Esophagus squamous epithelium (tissue), 4 donors: Measurements from ENCODE around the gene TRIM63.

Experiments used
- POLR2A ChIP-seq, 4 donors: fragments of 450-650 bp; IDR thresholded peaks; one replicate each; pipeline ENCODE4 v1.6.1; 2017; ENCODE audit warnings: antibody characterized with exemption in 4 of 4, mild to moderate bottlenecking in 4 of 4, moderate library complexity in 3 of 4
- TF ChIP-seq, protein P1 (sequence below), 6 experiments: fragments of 450-650 bp in 4 of 6; fragments of 200-600 bp in 2 of 6; sonication (generic) in 2 of 6; IDR thresholded peaks; one replicate each; pipeline ENCODE4 v1.5.1; 2016 to 2019; ENCODE audit warnings: antibody characterized with exemption in 6 of 6, mild to moderate bottlenecking in 4 of 6, moderate library complexity in 4 of 6

DNA sequence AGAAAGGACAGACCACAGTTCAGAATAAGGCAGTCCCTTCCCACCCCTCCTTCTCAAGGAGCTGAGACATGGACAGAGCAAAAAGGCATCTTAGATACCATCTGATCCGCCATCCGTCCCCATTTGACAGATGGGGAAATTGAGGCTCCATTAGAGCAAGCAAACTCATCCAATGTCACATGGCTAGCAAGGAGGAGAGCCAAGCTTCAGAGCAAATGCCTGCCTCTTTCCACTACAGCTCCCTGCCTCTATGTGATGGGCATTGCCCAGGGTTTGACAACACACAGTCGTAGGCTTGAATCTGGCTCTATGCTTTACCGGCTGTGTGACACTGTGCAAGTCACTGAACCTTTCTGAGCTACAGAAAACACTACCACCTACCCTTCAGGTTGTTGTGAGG, 25.5 kb downstream of the TRIM63 start:
- TF ChIP-seq, protein P1, sequence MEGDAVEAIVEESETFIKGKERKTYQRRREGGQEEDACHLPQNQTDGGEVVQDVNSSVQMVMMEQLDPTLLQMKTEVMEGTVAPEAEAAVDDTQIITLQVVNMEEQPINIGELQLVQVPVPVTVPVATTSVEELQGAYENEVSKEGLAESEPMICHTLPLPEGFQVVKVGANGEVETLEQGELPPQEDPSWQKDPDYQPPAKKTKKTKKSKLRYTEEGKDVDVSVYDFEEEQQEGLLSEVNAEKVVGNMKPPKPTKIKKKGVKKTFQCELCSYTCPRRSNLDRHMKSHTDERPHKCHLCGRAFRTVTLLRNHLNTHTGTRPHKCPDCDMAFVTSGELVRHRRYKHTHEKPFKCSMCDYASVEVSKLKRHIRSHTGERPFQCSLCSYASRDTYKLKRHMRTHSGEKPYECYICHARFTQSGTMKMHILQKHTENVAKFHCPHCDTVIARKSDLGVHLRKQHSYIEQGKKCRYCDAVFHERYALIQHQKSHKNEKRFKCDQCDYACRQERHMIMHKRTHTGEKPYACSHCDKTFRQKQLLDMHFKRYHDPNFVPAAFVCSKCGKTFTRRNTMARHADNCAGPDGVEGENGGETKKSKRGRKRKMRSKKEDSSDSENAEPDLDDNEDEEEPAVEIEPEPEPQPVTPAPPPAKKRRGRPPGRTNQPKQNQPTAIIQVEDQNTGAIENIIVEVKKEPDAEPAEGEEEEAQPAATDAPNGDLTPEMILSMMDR (IDR thresholded peaks at IDR 0.05), result no peak
- no peak for TF ChIP-seq POLR2A (IDR thresholded peaks at IDR 0.05)
